ENCODE data around the gene FBXO47. TPM values are rescaled to one million over a fixed set of nuclear protein-coding genes. Genes with fewer than 3 reads are reported as not detected.

Gene FBXO47
- total and polyA plus RNA-seq, 2 of the 13 experiments (the other 11 are each of a cell fraction or from before 2014, with no cell fraction given): not detected

GRCh38 chr17:38914741-38915638, 52.2 kb downstream of the FBXO47 start (continued):
- TF ChIP-seq HNF4G (IDR thresholded peaks at IDR 0.05; ENCODE audit: borderline replicate concordance, low read depth, low read length): peak; percentile 77
- peak; percentile 94 for TF ChIP-seq HNF4G (CRISPR knock-in tag; IDR thresholded peaks at IDR 0.05; ENCODE audit: borderline replicate concordance, low read depth)
- no peak for TF ChIP-seq PAWR (CRISPR knock-in tag; IDR thresholded peaks at IDR 0.05; ENCODE audit: borderline replicate concordance)
- peak; percentile 85; the same call in 1 of the 2 replicates for TF ChIP-seq ZGPAT (CRISPR knock-in tag; IDR thresholded peaks at IDR 0.05)
- TF ChIP-seq ZNF784 (CRISPR knock-in tag; IDR thresholded peaks at IDR 0.05; ENCODE audit: borderline replicate concordance): no peak; the same call in 1 of the 2 replicates
- TF ChIP-seq ZNF576 (CRISPR knock-in tag; IDR thresholded peaks at IDR 0.05): 0 out of 2 replicates have a peak, but pooled peaks have one; percentile 4
- peak; percentile 24 for TF ChIP-seq PTBP1 (IDR thresholded peaks at IDR 0.05; ENCODE audit: low read depth, low read length, poor library complexity, severe bottlenecking)
- TF ChIP-seq IRF9 (CRISPR knock-in tag; IDR thresholded peaks at IDR 0.05; ENCODE audit: borderline replicate concordance): 0 out of 2 replicates have a peak, but pooled peaks have one; percentile 83
- no peak for TF ChIP-seq ZNF180 (CRISPR knock-in tag; IDR thresholded peaks at IDR 0.05; ENCODE audit: borderline replicate concordance, low read depth)
- no peak for TF ChIP-seq KMT2B (CRISPR knock-in tag; IDR thresholded peaks at IDR 0.05)
- 0 out of 2 replicates have a peak, but pooled peaks have one; percentile 18 for TF ChIP-seq HOMEZ (CRISPR knock-in tag; IDR thresholded peaks at IDR 0.05; ENCODE audit: low read depth)
- TF ChIP-seq ZSCAN22 (CRISPR knock-in tag; IDR thresholded peaks at IDR 0.05): no peak

Measured in HepG2 (cell line).